Smooth muscle cell (in vitro differentiated cells): ENCODE data around the gene FUOM. TPM values are rescaled to one million over a fixed set of nuclear protein-coding genes. Genes with fewer than 3 reads are reported as not detected.
A peak's percentile ranks its signal among the peaks of the same experiment; 100 is the strongest.

Experiments used
- DNase-seq: peaks from one replicate; lab custom pipeline; 2025; ENCODE audit not compliant: unreplicated experiment; lab: John Stamatoyannopoulos, UW
- H2AFZ ChIP-seq: fragments of 200-600 bp; sonication (generic); 2 replicates; pipeline ENCODE4 v1.6.0; 2016; ENCODE audit warnings: antibody characterized with exemption, low read depth, mild to moderate bottlenecking
- H3F3A ChIP-seq: fragments of 200-600 bp; sonication (generic); 2 replicates; pipeline ENCODE4 v1.6.0; 2017; ENCODE audit warnings: antibody characterized with exemption, low read depth
- H3K27ac ChIP-seq: fragments of 200-600 bp; sonication (generic); 2 replicates; pipeline ENCODE4 v1.5.1; 2016; ENCODE audit warnings: low read depth, mild to moderate bottlenecking
- H3K27me3 ChIP-seq: fragments of 200-600 bp; sonication (generic); 2 replicates; pipeline ENCODE4 v1.6.1; 2016; ENCODE audit warnings: low read depth, mild to moderate bottlenecking
- H3K36me3 ChIP-seq: fragments of 200-600 bp; sonication (generic); 2 replicates; pipeline ENCODE4 v1.5.1; 2016; ENCODE audit warnings: low read depth
- H3K4me1 ChIP-seq: fragments of 200-600 bp; sonication (generic); 2 replicates; pipeline ENCODE4 v1.5.1; 2016; ENCODE audit warnings: low read depth
- H3K4me2 ChIP-seq: fragments of 200-600 bp; sonication (generic); 2 replicates; pipeline ENCODE4 v1.6.0; 2016; ENCODE audit warnings: mild to moderate bottlenecking
- H3K4me3 ChIP-seq: fragments of 200-600 bp; sonication (generic); 2 replicates; pipeline ENCODE4 v1.5.1; 2016; ENCODE audit warnings: mild to moderate bottlenecking
- H3K79me2 ChIP-seq: fragments of 200-600 bp; sonication (generic); 2 replicates; pipeline ENCODE4 v1.6.0; 2016; ENCODE audit warnings: low read depth, mild to moderate bottlenecking
- H3K9ac ChIP-seq: fragments of 200-600 bp; sonication (generic); 2 replicates; pipeline ENCODE4 v1.6.0; 2016; ENCODE audit warnings: low read depth
- H3K9me3 ChIP-seq: fragments of 200-600 bp; sonication (generic); replicated peaks from 2 replicates; pipeline ENCODE4 v1.5.1; 2016; ENCODE audit warnings: low read depth
- H4K20me1 ChIP-seq: fragments of 200-600 bp; sonication (generic); 2 replicates; pipeline ENCODE4 v1.6.0; 2016; ENCODE audit warnings: low read depth
- CTCF ChIP-seq: fragments of 200-600 bp; sonication (generic); IDR thresholded peaks from 2 replicates; pipeline ENCODE4 v1.5.1; 2017; ENCODE audit warnings: borderline replicate concordance, mild to moderate bottlenecking, antibody characterized with exemption; ENCODE audit not compliant: insufficient read depth, poor library complexity, severe bottlenecking
- WGBS: methylation state at CpG from one replicate; pipeline ENCODE4 v1.1.7; 2016; ENCODE audit warnings: low lambda C conversion rate; 5-methylcytosine and 5-hydroxymethylcytosine counted together
- polyA plus RNA-seq: library from polyadenylated mRNA; unstranded; fragments of >200 nt; fragmentation: Nextera tagmentation; extraction: Ambion mirVana; gene quantifications from 2 replicates; pipeline ENCODE4 v1.2.1, GENCODE V29; 2016
- total RNA-seq: library from RNA; depleted of rRNA; stranded (reverse); fragments of >200 nt; gene quantifications from 2 replicates; pipeline ENCODE4 v1.2.3, GENCODE V29; 2014

Gene FUOM
- total and polyA plus RNA-seq, 2 experiments from 2014 or later = 19.5 to 46.7 TPM

- H3K4me3 ChIP-seq = peak within 1 kb of the TSS; percentile 79
- no peak within 1 kb of the TSS for H3K27ac ChIP-seq
- DNase-seq = peak; percentile 82
- TF ChIP-seq CTCF = no peak
- peak within 1 kb of the TSS; percentile 91 for H3K4me2 ChIP-seq
- H3K79me2 ChIP-seq = no peaks in the 10 kb centered on the region
- peaks cover 7% of the 10 kb centered on the region for H3F3A ChIP-seq
- H3K4me1 ChIP-seq = peaks cover 5% of the 10 kb centered on the region
- H3K27me3 ChIP-seq = no peaks in the 10 kb centered on the region
- WGBS = 16% methylated on average over 22 of the region's 89 CpGs
- no peaks in the 10 kb centered on the region for H3K36me3 ChIP-seq
- H2AFZ ChIP-seq = no peak within 1 kb of the TSS
- no peaks in the 10 kb centered on the region for H3K9me3 ChIP-seq
- H4K20me1 ChIP-seq = no peaks in the 10 kb centered on the region
- peak within 1 kb of the TSS; percentile 86 for H3K9ac ChIP-seq
Measured at GRCh38 chr10:133373174-133374090, 15.6 kb upstream of the FUOM start, which contains the start of gene ECHS1. Gene ECHS1 (minus strand): TSS chr10:133373354. CDS start chr10:133373333, 21 bp downstream.

- WGBS = 74% methylated on average over 14 of the region's 20 CpGs
- Histone ChIP-seq H3K4me2 (peak overlapping the region; percentile 91), H3K36me3 (no peaks in the 10 kb centered on the region), H3K27ac (no peak overlapping the region), H3K4me1 (peaks cover 5% of the 10 kb centered on the region), H3K27me3 (no peaks in the 10 kb centered on the region), H3K4me3 (peak overlapping the region; percentile 79), H3K79me2 (no peaks in the 10 kb centered on the region), H3F3A (peaks cover 7% of the 10 kb centered on the region), H3K9me3 (no peaks in the 10 kb centered on the region), H3K9ac (no peak overlapping the region), H2AFZ (no peak overlapping the region), H4K20me1 (no peaks in the 10 kb centered on the region)
- TF ChIP-seq CTCF = no peak
- DNase-seq = no peak
Measured at GRCh38 chr10:133372507-133372906, 14.7 kb upstream of the FUOM start.

- H3K4me3 ChIP-seq = no peak overlapping the region
- H4K20me1 ChIP-seq = no peaks in the 10 kb centered on the region
- 94% methylated on average over 24 of the region's 24 CpGs for WGBS
- no peak overlapping the region for H3K4me2 ChIP-seq
- TF ChIP-seq CTCF = no peak
- no peaks in the 10 kb centered on the region for H3K9me3 ChIP-seq
- no peaks in the 10 kb centered on the region for H3K27me3 ChIP-seq
- no peak overlapping the region for H3K9ac ChIP-seq
- no peak for DNase-seq
- no peak overlapping the region for H2AFZ ChIP-seq
- peaks cover 5% of the 10 kb centered on the region for H3K4me1 ChIP-seq
- H3F3A ChIP-seq = peaks cover 7% of the 10 kb centered on the region
- peaks cover 6% of the 10 kb centered on the region for H3K36me3 ChIP-seq
- no peaks in the 10 kb centered on the region for H3K79me2 ChIP-seq
- H3K27ac ChIP-seq = no peak overlapping the region
Measured at GRCh38 chr10:133370030-133370786, 12.4 kb upstream of the FUOM start.
